HepG2 (cell line): ENCODE data around the gene QDPR.

Experiments
- FOXM1 ChIP-seq: sonication (generic); formaldehyde crosslinking; IDR thresholded peaks from 2 replicates; pipeline ENCODE4 v1.5.0; 2020; ENCODE audit warnings: missing genetic modification reagents
- GATAD1 ChIP-seq: IDR thresholded peaks from 2 replicates; pipeline ENCODE4 v1.6.1; 2016; ENCODE audit warnings: missing genetic modification reagents, missing compliant biosample characterization
- PHF8 ChIP-seq: sonication (generic); formaldehyde crosslinking; IDR thresholded peaks from 2 replicates; pipeline ENCODE4 v1.5.0; 2020; ENCODE audit warnings: missing genetic modification reagents
- TAF15 ChIP-seq: fragments of 200-400 bp; formaldehyde crosslinking; IDR thresholded peaks from one replicate; pipeline ENCODE4 v1.6.1; 2018; ENCODE audit warnings: mild to moderate bottlenecking, low read depth, low read length; ENCODE audit not compliant: poor library complexity, severe bottlenecking
- TARDBP ChIP-seq: sonication (generic); formaldehyde crosslinking; IDR thresholded peaks from 2 replicates; pipeline ENCODE4 v1.8.0; 2022; ENCODE audit warnings: mild to moderate bottlenecking, missing genetic modification reagents
- TF ChIP-seq, protein P1 (sequence below): sonication (generic); formaldehyde crosslinking; IDR thresholded peaks from 2 replicates; pipeline ENCODE4 v1.5.0; 2020; ENCODE audit warnings: mild to moderate bottlenecking, missing genetic modification reagents, moderate library complexity
- TF ChIP-seq, protein P2 (sequence below): sonication (generic); formaldehyde crosslinking; IDR thresholded peaks from 2 replicates; pipeline ENCODE4 v1.5.0; 2020; ENCODE audit warnings: mild to moderate bottlenecking, missing genetic modification reagents, borderline replicate concordance
- TF ChIP-seq, protein P3 (sequence below), 2 experiments: sonication (generic) in 1 of 2; formaldehyde crosslinking in 1 of 2; IDR thresholded peaks; 2 replicates each; pipeline versions ENCODE4 v1.5.1 to v1.6.1; 2011 to 2020; ENCODE audit warnings: borderline replicate concordance in 1 of 2, low read depth in 1 of 2, low read length in 1 of 2, mild to moderate bottlenecking in 1 of 2, missing genetic modification reagents in 1 of 2, moderate library complexity in 1 of 2
- TF ChIP-seq, protein P4 (sequence below): sonication (generic); formaldehyde crosslinking; IDR thresholded peaks from 2 replicates; pipeline ENCODE4 v1.4.0; 2020; ENCODE audit warnings: missing genetic modification reagents
- TF ChIP-seq, protein P5 (sequence below): sonication (generic); formaldehyde crosslinking; IDR thresholded peaks from 2 replicates; pipeline ENCODE4 v1.4.0; 2020; ENCODE audit warnings: mild to moderate bottlenecking, missing genetic modification reagents

DNA sequence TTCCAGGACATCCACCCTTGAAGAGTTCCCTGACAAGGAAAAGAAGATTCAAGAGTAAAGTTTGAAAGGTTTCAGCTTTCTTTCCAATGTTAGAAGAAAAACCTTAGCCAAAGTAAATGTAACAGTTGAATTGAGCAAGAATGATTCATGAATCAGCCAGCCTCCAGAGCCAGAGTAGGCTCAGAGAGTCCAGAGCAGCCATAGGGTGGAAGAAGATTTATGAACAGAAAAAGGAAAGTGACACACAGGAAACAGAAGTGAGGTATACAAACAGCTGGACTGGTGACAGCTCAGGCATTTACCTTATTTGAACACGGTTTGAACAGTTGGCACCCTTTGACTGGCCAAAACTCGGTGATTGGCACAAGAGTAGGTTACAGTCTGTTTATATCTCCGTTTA, 63.2 kb downstream of the QDPR start:
- TF ChIP-seq, protein P1, sequence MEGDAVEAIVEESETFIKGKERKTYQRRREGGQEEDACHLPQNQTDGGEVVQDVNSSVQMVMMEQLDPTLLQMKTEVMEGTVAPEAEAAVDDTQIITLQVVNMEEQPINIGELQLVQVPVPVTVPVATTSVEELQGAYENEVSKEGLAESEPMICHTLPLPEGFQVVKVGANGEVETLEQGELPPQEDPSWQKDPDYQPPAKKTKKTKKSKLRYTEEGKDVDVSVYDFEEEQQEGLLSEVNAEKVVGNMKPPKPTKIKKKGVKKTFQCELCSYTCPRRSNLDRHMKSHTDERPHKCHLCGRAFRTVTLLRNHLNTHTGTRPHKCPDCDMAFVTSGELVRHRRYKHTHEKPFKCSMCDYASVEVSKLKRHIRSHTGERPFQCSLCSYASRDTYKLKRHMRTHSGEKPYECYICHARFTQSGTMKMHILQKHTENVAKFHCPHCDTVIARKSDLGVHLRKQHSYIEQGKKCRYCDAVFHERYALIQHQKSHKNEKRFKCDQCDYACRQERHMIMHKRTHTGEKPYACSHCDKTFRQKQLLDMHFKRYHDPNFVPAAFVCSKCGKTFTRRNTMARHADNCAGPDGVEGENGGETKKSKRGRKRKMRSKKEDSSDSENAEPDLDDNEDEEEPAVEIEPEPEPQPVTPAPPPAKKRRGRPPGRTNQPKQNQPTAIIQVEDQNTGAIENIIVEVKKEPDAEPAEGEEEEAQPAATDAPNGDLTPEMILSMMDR (CRISPR knock-in tag) = no peak
- TF ChIP-seq PHF8 (CRISPR knock-in tag) (no peak), TAF15 (no peak), GATAD1 (no peak), TARDBP (CRISPR knock-in tag) (no peak), FOXM1 (CRISPR knock-in tag) (no peak)
- TF ChIP-seq, protein P2, sequence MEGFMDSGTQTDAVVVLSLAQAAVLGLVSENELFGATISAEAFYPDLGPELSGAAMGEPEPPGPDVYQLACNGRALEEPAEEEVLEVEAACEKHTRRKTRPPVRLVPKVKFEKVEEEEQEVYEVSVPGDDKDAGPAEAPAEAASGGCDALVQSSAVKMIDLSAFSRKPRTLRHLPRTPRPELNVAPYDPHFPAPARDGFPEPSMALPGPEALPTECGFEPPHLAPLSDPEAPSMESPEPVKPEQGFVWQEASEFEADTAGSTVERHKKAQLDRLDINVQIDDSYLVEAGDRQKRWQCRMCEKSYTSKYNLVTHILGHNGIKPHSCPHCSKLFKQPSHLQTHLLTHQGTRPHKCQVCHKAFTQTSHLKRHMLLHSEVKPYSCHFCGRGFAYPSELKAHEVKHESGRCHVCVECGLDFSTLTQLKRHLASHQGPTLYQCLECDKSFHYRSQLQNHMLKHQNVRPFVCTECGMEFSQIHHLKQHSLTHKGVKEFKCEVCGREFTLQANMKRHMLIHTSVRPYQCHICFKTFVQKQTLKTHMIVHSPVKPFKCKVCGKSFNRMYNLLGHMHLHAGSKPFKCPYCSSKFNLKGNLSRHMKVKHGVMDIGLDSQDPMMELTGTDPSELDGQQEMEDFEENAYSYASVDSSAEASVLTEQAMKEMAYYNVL (CRISPR knock-in tag) = no peak
- TF ChIP-seq, protein P3, sequence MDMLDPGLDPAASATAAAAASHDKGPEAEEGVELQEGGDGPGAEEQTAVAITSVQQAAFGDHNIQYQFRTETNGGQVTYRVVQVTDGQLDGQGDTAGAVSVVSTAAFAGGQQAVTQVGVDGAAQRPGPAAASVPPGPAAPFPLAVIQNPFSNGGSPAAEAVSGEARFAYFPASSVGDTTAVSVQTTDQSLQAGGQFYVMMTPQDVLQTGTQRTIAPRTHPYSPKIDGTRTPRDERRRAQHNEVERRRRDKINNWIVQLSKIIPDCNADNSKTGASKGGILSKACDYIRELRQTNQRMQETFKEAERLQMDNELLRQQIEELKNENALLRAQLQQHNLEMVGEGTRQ (IDR thresholded peaks at IDR 0.05; ENCODE audit: low read depth, low read length) = no peak
- TF ChIP-seq, protein P3 (CRISPR knock-in tag; IDR thresholded peaks at IDR 0.05; ENCODE audit: borderline replicate concordance) = no peak
- TF ChIP-seq, protein P4, sequence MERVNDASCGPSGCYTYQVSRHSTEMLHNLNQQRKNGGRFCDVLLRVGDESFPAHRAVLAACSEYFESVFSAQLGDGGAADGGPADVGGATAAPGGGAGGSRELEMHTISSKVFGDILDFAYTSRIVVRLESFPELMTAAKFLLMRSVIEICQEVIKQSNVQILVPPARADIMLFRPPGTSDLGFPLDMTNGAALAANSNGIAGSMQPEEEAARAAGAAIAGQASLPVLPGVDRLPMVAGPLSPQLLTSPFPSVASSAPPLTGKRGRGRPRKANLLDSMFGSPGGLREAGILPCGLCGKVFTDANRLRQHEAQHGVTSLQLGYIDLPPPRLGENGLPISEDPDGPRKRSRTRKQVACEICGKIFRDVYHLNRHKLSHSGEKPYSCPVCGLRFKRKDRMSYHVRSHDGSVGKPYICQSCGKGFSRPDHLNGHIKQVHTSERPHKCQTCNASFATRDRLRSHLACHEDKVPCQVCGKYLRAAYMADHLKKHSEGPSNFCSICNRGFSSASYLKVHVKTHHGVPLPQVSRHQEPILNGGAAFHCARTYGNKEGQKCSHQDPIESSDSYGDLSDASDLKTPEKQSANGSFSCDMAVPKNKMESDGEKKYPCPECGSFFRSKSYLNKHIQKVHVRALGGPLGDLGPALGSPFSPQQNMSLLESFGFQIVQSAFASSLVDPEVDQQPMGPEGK (CRISPR knock-in tag) = no peak
- TF ChIP-seq, protein P5, sequence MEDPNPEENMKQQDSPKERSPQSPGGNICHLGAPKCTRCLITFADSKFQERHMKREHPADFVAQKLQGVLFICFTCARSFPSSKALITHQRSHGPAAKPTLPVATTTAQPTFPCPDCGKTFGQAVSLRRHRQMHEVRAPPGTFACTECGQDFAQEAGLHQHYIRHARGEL (CRISPR knock-in tag) = no peak
